ENCODE results near the gene CCDC141.

CCDC141 gene

DNA sequence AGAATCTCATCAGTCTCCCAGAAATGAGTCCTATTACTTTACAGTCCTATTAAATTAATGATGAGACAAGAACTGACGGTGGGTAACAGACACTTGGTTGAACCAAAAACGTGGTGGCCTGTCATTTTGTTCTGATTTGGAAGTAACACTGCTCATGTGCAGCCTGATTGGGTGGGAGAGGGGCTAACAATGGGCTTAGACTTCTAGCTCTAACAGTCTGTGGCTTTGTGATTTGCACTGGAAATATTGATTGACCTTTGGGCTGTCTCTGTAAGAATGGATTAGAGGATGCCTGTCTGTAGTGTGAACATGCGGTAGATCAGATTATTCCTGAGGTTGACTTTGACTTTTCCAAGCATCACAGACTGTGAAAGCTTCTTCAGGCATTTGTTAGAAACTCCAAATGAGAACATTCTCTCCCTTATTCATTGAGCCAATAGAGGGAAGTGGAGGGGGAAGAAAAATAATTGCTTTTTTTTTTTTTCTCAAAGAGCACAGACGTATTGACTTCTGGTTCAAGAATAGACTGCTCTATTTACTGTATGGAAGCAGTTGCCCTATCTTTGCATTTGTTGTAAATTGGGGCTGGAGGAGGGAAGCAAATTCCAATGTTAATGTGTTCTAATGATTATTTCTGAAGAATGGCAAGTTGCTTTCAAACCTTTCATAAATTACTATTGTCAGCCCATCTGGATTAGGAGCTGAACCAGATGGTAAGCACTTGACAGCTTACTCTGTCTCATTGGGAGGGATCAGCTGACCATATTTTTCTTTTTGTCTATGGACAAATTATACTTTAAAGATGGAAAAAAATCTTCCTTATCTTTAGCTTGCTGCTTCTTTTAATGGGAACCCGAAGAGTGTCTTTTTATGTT is 156.9 kb downstream of the CCDC141 start:
- TF ChIP-seq, protein P1, sequence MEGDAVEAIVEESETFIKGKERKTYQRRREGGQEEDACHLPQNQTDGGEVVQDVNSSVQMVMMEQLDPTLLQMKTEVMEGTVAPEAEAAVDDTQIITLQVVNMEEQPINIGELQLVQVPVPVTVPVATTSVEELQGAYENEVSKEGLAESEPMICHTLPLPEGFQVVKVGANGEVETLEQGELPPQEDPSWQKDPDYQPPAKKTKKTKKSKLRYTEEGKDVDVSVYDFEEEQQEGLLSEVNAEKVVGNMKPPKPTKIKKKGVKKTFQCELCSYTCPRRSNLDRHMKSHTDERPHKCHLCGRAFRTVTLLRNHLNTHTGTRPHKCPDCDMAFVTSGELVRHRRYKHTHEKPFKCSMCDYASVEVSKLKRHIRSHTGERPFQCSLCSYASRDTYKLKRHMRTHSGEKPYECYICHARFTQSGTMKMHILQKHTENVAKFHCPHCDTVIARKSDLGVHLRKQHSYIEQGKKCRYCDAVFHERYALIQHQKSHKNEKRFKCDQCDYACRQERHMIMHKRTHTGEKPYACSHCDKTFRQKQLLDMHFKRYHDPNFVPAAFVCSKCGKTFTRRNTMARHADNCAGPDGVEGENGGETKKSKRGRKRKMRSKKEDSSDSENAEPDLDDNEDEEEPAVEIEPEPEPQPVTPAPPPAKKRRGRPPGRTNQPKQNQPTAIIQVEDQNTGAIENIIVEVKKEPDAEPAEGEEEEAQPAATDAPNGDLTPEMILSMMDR (IDR thresholded peaks at IDR 0.05; ENCODE audit: low read depth, low read length) = no peak
- DNase-seq (ENCODE audit: low read depth in 2 of 2) = no peak
- no peak overlapping the region for H3K4me3 ChIP-seq (replicated peaks in 1 of 2; ENCODE audit: low read depth in 2 of 2, low read length in 2 of 2)

DNA sequence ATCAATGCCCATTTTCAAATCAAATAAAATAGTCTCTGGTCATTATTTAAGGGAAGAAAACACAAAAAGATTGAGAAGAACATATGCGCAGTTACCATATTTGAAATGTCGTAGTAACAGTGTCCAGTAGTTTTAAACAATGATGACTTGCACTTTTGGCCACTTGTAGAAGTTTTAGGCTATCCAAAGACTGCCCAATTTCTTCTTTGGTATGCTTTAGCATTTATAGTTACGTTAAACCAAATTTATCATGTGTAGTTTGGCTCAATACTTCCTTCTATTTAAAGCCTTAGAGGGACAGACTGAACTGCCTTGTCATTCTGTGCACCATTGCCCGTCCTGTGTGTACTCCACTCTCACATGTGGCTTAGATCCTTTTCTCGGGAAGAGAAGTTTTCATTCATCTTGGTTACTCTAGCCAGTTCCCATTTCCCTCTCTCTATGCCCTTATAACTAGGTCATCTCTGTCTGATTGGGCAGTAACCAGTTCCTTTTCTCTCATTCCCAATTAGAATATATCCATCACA is 157.9 kb downstream of the CCDC141 start:
- TF ChIP-seq, protein P1 (IDR thresholded peaks at IDR 0.05; ENCODE audit: low read depth, low read length) = no peak
- no peak overlapping the region for H3K4me3 ChIP-seq (replicated peaks in 1 of 2; ENCODE audit: low read depth in 2 of 2, low read length in 2 of 2)
- no peak for DNase-seq (ENCODE audit: low read depth in 2 of 2)

DNA sequence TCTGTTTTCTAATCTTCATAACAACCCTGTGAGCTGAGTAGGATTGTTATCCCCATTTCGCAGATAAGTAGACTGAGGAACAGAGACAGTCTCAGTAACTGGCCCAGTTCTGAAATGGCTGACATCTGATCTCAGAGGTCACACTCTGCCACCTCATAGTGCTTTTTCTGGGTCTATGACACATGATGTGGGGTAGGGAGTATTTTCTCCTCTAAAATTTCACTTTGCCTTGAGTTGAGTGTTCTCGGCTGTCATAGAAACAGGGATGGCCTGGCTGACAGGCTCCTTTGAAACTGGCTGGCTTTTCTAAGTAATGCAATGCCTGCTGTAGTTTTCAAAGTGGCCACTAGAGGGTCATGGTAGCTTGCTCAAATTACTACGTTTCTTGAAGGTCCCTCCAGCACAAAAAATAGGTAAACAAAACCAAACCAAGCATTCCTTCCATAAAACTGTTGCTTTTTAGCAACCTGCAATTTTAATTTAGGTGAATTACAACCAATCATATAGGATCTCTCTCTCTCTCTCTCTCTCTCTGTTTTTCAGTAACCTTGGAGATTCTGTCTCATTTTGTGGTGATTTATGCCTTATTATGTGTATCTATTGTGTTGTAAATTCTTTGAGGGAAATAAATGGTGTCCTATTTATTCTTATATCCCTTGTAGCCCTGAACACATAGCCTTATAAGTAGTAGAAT is 158.5 kb downstream of the CCDC141 start:
- H3K4me3 ChIP-seq (replicated peaks in 1 of 2; ENCODE audit: low read depth in 2 of 2, low read length in 2 of 2) = no peak overlapping the region
- TF ChIP-seq, protein P1 (IDR thresholded peaks at IDR 0.05; ENCODE audit: low read depth, low read length) = peak; percentile 95
- peak; percentile 83 to 86 for DNase-seq (ENCODE audit: low read depth in 2 of 2)

DNA sequence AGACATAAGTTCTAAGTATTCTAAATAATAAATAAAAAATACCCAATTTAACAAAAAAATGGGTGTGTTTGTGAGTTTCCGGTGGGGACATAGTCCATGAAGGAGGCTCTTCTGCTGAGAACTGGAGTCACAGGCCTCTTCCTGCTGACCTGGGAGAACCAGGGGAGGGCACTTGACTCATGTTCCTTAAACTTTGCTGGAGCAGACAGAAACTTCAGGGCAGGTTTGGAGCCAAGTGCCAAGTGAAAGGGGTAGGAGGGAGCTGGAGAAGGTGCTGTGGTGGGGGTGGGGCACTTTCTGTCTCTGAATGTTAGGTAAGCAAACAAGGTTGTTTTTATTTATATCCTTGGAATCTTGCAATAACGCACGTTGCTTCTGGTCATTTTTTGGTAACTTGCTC is 163.9 kb downstream of the CCDC141 start:
- no peak for DNase-seq (ENCODE audit: low read depth in 2 of 2)
- TF ChIP-seq, protein P1 (IDR thresholded peaks at IDR 0.05; ENCODE audit: low read depth, low read length) = no peak
- H3K4me3 ChIP-seq (replicated peaks in 1 of 2; ENCODE audit: low read depth in 2 of 2, low read length in 2 of 2) = no peak overlapping the region

DNA sequence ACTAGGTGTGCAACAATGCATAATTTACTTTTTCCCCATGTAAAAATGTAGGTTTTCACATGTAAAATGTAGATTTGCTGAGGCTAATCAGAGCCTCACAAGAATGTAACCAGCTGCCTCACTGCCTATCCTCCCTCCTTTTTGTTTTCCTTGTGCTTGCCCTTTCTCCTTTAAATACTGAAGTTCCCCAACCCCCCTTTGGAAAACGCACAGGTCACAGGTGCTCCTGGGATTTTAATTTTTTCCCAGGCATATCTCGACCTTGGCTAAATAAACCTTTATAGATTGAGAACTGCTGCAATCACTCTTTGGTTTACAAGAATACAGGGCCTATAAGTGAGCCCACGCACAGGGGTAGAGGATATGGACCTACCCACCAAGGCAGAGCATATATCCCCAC is 165.5 kb downstream of the CCDC141 start:
- TF ChIP-seq, protein P1 (IDR thresholded peaks at IDR 0.05; ENCODE audit: low read depth, low read length) = no peak
- H3K4me3 ChIP-seq (replicated peaks in 1 of 2; ENCODE audit: low read depth in 2 of 2, low read length in 2 of 2) = no peak overlapping the region
- DNase-seq (ENCODE audit: low read depth in 2 of 2) = no peak

DNA sequence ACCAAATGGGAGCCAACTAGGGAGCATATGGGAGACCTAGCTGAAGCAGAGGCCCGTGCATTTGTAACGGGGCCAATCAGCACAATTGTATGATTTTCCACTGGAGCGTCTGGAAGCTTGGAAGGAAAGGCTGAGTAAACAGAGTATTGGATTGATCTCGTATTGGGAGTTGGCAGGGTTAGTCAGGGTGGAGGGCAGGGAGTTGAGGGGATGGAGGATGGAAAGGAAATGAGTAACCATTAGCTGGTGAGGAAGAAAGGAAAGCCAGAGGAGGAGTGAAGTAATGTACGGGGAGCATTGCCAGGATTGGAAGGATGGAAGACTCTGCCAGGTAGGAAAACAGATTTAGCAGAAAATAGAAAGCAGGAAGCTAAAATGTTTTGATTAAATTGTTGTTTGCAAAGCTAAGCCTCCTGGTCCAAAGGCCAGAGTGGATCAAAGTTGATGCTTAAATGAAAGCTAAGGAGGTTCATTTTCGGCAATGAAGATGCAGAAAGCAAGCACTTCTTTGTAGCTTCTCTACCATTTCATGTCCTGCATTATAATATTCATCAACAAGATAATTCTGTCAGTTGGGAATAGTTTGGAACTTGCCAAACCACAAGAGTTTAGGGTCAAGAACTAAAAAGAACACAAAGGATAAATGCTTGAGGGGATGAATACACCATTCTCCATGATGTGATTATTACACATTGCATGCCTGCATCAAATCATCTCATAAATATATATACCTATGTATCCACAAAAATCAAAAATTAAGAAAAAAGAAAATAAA is 167.1 kb downstream of the CCDC141 start:
- TF ChIP-seq, protein P1 (IDR thresholded peaks at IDR 0.05; ENCODE audit: low read depth, low read length) = no peak
- H3K4me3 ChIP-seq (replicated peaks in 1 of 2; ENCODE audit: low read depth in 2 of 2, low read length in 2 of 2) = no peak overlapping the region
- peak; percentile 69 to 79 for DNase-seq (ENCODE audit: low read depth in 2 of 2)
